PC-3 (cell line): ENCODE measurements around the gene CCSER1. TPM values are rescaled to one million over a fixed set of nuclear protein-coding genes. Genes with fewer than 3 reads are reported as not detected.

ENCODE experiments used
- ATAC-seq: fragments of 200-7000 bp; cut with Tn5 transposase; 2 replicates; pipeline ENCODE4 v1.9.1; 2020; ENCODE audit warnings: mild to moderate bottlenecking, moderate library complexity
- BruUV-seq: library from RNA; stranded (reverse); fragments of 400-500 nt; replicated peaks from 2 replicates; lab custom pipeline; 2021; lab: Mats Ljungman, UMichigan
- CTCF ChIA-PET: fragments of 300-600 bp; sonication (Branson Sonifier 250); formaldehyde crosslinking; loops from one replicate; lab custom pipeline; 2022; ENCODE audit warnings: antibody characterized with exemption; lab: Charles Lee
- POLR2A ChIA-PET: fragments of 300-600 bp; sonication (Branson Sonifier 250); formaldehyde crosslinking; loops from one replicate; lab custom pipeline; 2022; ENCODE audit warnings: antibody characterized with exemption; ENCODE audit not compliant: unreplicated experiment; lab: Charles Lee
- DNase-seq: peaks from one replicate; pipeline ENCODE4 v3.0.0-alpha.2; 2015
- H2AFZ ChIP-seq: fragments of 300-600 bp; sonication (generic); 2 replicates; pipeline ENCODE4 v1.6.0; 2016; ENCODE audit warnings: antibody characterized with exemption, low read length
- H3F3A ChIP-seq: fragments of 300-600 bp; sonication (generic); one replicate; pipeline ENCODE4 v1.6.0; 2017; ENCODE audit warnings: antibody characterized with exemption, low read length, control low read depth, mild to moderate bottlenecking; ENCODE audit not compliant: unreplicated experiment
- H3K27ac ChIP-seq: fragments of 300-600 bp; sonication (generic); 2 replicates; pipeline ENCODE4 v1.5.1; 2016; ENCODE audit warnings: mild to moderate bottlenecking, low read length
- H3K27me3 ChIP-seq: fragments of 300-600 bp; sonication (generic); 2 replicates; pipeline ENCODE4 v1.6.1; 2016; ENCODE audit warnings: low read length, mixed read lengths
- H3K36me3 ChIP-seq: fragments of 300-600 bp; sonication (generic); 2 replicates; pipeline ENCODE4 v1.6.1; 2016; ENCODE audit warnings: low read depth, mixed run types, low read length, mixed read lengths
- H3K4me1 ChIP-seq: fragments of 300-600 bp; sonication (generic); 2 replicates; pipeline ENCODE4 v1.5.1; 2016; ENCODE audit warnings: low read length; ENCODE audit not compliant: insufficient read depth
- H3K4me2 ChIP-seq: fragments of 300-600 bp; sonication (generic); 2 replicates; pipeline ENCODE4 v1.6.0; 2016; ENCODE audit warnings: low read length
- H3K4me3 ChIP-seq: fragments of 300-600 bp; sonication (generic); 2 replicates; pipeline ENCODE4 v1.5.1; 2016; ENCODE audit warnings: mild to moderate bottlenecking, low read length, mixed read lengths
- H3K79me2 ChIP-seq: fragments of 300-600 bp; sonication (generic); 2 replicates; pipeline ENCODE4 v1.6.1; 2017; ENCODE audit warnings: low read length, mixed read lengths
- H3K9ac ChIP-seq: fragments of 300-600 bp; sonication (generic); 2 replicates; pipeline ENCODE4 v1.6.0; 2016; ENCODE audit warnings: mild to moderate bottlenecking, low read length
- H3K9me2 ChIP-seq: fragments of 300-600 bp; sonication (generic); replicated peaks from 2 replicates; pipeline ENCODE4 v1.6.1; 2016; ENCODE audit warnings: mixed run types, low read length, mixed read lengths
- H3K9me3 ChIP-seq: fragments of 300-600 bp; sonication (generic); 2 replicates; pipeline ENCODE4 v1.6.1; 2016; ENCODE audit warnings: low read length, mixed read lengths
- H4K20me1 ChIP-seq: fragments of 300-600 bp; sonication (generic); 2 replicates; pipeline ENCODE4 v1.6.1; 2016; ENCODE audit warnings: low read length, mixed read lengths
- EZH2 ChIP-seq: fragments of 300-600 bp; sonication (generic); IDR thresholded peaks from one replicate; pipeline ENCODE4 v1.6.1; 2017; ENCODE audit warnings: antibody characterized with exemption, mild to moderate bottlenecking, low read length; ENCODE audit not compliant: unreplicated experiment
- EZH2phosphoT487 ChIP-seq: fragments of 300-600 bp; sonication (generic); IDR thresholded peaks from 2 replicates; pipeline ENCODE4 v1.6.1; 2018; ENCODE audit warnings: mild to moderate bottlenecking, antibody characterized with exemption, low read length, borderline replicate concordance
- intact Hi-C: fragments of 100-400 bp; cut with micrococcal nuclease; formaldehyde crosslinking; loops from 2 replicates; pipeline ENCODE4 v1.9.0; 2023
- total RNA-seq: library from RNA; depleted of rRNA; stranded (reverse); fragments of >200 nt; gene quantifications from 2 replicates; pipeline ENCODE4 v1.2.3, GENCODE V29; 2014
- TF ChIP-seq, protein P1 (sequence below): fragments of 300-600 bp; sonication (generic); conservative IDR thresholded peaks from 2 replicates; pipeline ENCODE4 v1.5.1; 2017; ENCODE audit warnings: antibody characterized with exemption, low read depth, mild to moderate bottlenecking, low read length

Gene CCSER1
- total RNA-seq, 1 experiment from 2014 or later = 6.0 TPM

DNA sequence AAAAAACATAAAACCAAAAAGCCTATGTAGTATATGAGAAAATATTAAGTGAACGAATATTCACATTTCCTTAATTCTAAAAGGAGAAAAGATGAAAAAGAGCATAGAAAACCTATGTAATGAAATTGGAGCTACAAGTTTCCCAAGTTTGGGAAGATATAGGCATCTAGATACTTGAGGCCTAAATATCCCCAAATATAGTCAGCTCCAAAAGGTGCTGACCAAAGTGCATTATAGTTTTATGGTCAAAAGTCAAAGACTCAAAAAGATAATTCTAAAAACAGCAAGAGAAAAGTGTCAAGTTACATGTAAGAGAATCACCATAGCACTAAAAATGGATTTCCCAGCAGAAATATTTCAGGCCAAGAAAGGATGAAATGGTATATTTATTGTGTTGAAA lies 1502.9 kb downstream of the CCSER1 start:
- no TSS peak for BruUV-seq
- H3K27me3 ChIP-seq = no peaks in the 10 kb centered on the region
- DNase-seq (no peak), ATAC-seq (no peak)
- no peaks in the 10 kb centered on the region for H4K20me1 ChIP-seq
- H3K4me3 ChIP-seq = no peak overlapping the region
- no peak overlapping the region for H3K4me2 ChIP-seq
- no peak overlapping the region for H3K9ac ChIP-seq
- no peaks in the 10 kb centered on the region for H3F3A ChIP-seq
- no peak overlapping the region for H2AFZ ChIP-seq
- no peaks in the 10 kb centered on the region for H3K9me3 ChIP-seq
- H3K79me2 ChIP-seq = no peaks in the 10 kb centered on the region
- POLR2A ChIA-PET = no interaction called here
- H3K9me2 ChIP-seq = no peaks in the 10 kb centered on the region
- no peaks in the 10 kb centered on the region for H3K4me1 ChIP-seq
- TF ChIP-seq, protein P1, sequence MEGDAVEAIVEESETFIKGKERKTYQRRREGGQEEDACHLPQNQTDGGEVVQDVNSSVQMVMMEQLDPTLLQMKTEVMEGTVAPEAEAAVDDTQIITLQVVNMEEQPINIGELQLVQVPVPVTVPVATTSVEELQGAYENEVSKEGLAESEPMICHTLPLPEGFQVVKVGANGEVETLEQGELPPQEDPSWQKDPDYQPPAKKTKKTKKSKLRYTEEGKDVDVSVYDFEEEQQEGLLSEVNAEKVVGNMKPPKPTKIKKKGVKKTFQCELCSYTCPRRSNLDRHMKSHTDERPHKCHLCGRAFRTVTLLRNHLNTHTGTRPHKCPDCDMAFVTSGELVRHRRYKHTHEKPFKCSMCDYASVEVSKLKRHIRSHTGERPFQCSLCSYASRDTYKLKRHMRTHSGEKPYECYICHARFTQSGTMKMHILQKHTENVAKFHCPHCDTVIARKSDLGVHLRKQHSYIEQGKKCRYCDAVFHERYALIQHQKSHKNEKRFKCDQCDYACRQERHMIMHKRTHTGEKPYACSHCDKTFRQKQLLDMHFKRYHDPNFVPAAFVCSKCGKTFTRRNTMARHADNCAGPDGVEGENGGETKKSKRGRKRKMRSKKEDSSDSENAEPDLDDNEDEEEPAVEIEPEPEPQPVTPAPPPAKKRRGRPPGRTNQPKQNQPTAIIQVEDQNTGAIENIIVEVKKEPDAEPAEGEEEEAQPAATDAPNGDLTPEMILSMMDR = no peak
- TF ChIP-seq EZH2phosphoT487 (no peak), EZH2 (no peak)
- intact Hi-C loops = no loop called here
- H3K27ac ChIP-seq = no peak overlapping the region
- no peaks in the 10 kb centered on the region for H3K36me3 ChIP-seq
- CTCF ChIA-PET = no interaction called here

- Histone ChIP-seq H3K4me3 (no peak overlapping the region), H3K4me1 (no peaks in the 10 kb centered on the region), H3K27me3 (no peaks in the 10 kb centered on the region), H3K36me3 (no peaks in the 10 kb centered on the region), H4K20me1 (no peaks in the 10 kb centered on the region), H3K27ac (no peak overlapping the region), H3K9me3 (no peaks in the 10 kb centered on the region), H3K4me2 (no peak overlapping the region), H3K79me2 (no peaks in the 10 kb centered on the region), H3K9me2 (no peaks in the 10 kb centered on the region), H3K9ac (no peak overlapping the region), H3F3A (no peaks in the 10 kb centered on the region), H2AFZ (no peak overlapping the region)
- no TSS peak for BruUV-seq
- ATAC-seq = no peak
- CTCF ChIA-PET = no interaction called here
- TF ChIP-seq EZH2 (no peak), EZH2phosphoT487 (no peak)
- TF ChIP-seq, protein P1 = no peak
- intact Hi-C loops = no loop called here
- POLR2A ChIA-PET = no interaction called here
- no peak for DNase-seq
These were observed 1503.6 kb downstream of the CCSER1 start for GRCh38 chr4:91630764-91631163.

DNA sequence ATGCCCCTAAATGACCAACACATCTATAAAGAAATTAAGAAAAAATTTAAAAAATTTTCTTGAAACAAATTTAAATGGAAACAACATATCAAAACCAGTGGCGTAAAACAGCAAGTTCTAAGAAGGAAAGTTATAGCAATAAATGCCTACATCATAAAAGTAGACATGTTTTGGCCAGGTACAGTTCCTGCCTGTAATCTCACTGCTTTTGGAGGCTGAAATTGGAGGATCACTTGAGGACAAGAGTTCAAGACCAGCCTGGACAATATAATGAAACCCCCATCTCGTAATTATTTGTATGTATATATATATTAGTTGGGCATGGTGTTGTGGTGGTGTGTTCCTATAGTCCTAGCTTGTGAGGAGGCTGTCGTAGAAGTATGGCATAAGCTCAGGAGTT lies 1504.1 kb downstream of the CCSER1 start:
- no peaks in the 10 kb centered on the region for H3K27me3 ChIP-seq
- BruUV-seq = no TSS peak
- no peaks in the 10 kb centered on the region for H3K9me3 ChIP-seq
- TF ChIP-seq EZH2phosphoT487 (no peak), EZH2 (no peak)
- TF ChIP-seq, protein P1 = no peak
- no peak for ATAC-seq
- intact Hi-C loops = no loop called here
- no peak overlapping the region for H3K27ac ChIP-seq
- H3K79me2 ChIP-seq = no peaks in the 10 kb centered on the region
- H3F3A ChIP-seq = no peaks in the 10 kb centered on the region
- H3K9ac ChIP-seq = no peak overlapping the region
- H3K36me3 ChIP-seq = no peaks in the 10 kb centered on the region
- DNase-seq = no peak
- H3K4me1 ChIP-seq = no peaks in the 10 kb centered on the region
- POLR2A ChIA-PET = no interaction called here
- no peaks in the 10 kb centered on the region for H4K20me1 ChIP-seq
- no peak overlapping the region for H3K4me2 ChIP-seq
- H3K4me3 ChIP-seq = no peak overlapping the region
- H2AFZ ChIP-seq = no peak overlapping the region
- H3K9me2 ChIP-seq = no peaks in the 10 kb centered on the region
- CTCF ChIA-PET = no interaction called here
